GM19239 (cell line): Measurements from ENCODE around the gene LAMB4.

Source experiments
- DNase-seq: peaks from one replicate; pipeline ENCODE4 v3.0.0; 2011; ENCODE audit warnings: low spot score; ENCODE audit not compliant: insufficient read length
- FAIRE-seq: peaks from 2 replicates; lab custom pipeline; 2011; peaks lifted over from hg19 to GRCh38; lab: Jason Lieb, UNC

Gene LAMB4

GRCh38 chr7:107978815-107979408, 151.2 kb downstream of the LAMB4 start:
- no peak for DNase-seq
- FAIRE-seq, result no peak

GRCh38 chr7:107977048-107977447, 153.1 kb downstream of the LAMB4 start:
- no peak for FAIRE-seq
- DNase-seq, result no peak

DNA sequence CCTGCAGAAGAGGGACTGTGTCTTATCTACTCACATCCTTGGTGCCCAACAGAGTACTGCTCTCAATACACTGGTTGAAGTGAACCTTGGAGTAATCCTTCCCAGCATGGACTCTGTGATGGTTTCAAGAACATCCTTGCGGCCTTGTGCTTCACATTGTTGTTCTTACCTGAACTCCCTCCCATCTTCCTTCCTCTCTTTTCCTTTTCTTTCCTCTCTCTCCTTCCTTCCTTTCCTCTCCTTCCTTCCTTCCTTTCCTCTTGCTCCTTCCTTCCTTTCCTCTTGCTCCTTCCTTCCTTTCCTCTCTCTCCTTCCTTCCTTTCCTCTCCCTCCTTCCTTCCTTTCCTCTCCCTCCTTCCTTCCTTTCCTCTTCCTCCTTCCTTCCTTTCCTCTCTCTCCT, 153.5 kb downstream of the LAMB4 start:
- FAIRE-seq (no peak), DNase-seq (no peak)

GRCh38 chr7:107975394-107976013, 154.7 kb downstream of the LAMB4 start:
- no peak for DNase-seq

DNA sequence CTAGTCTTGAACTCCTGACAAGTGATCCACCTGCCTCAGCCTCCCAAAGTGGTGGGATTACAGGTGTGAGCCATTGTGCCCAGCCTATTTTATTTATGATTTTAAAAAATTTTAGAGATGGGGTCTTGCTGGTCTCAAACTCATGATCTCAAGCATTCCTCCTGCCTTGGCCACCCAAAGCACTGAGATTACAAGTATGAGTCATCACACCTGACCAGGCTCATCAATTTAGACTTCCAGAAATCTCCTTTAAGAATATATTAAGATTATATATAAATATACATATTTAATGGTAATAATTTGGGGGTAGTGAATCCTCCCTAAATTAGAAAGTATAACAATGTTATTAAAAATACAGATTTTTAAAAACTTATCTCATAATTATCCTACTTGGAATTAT, 156.3 kb downstream of the LAMB4 start:
- no peak for DNase-seq
- no peak for FAIRE-seq

More at GRCh38 chr7:107975394-107976013, 154.7 kb downstream of the LAMB4 start:
- no peak for FAIRE-seq
